IPS-20b (cell line): ENCODE measurements around the gene OGG1.

Experiments
- H3K27ac ChIP-seq: one replicate; pipeline ENCODE4 v1.5.1; 2013; ENCODE audit warnings: low read length
- H3K27me3 ChIP-seq: 2 replicates; pipeline ENCODE4 v1.6.1; 2013; ENCODE audit warnings: mild to moderate bottlenecking, low read length, inconsistent platforms; ENCODE audit not compliant: insufficient read depth
- H3K36me3 ChIP-seq: 2 replicates; pipeline ENCODE4 v1.6.1; 2013; ENCODE audit warnings: low read depth, mild to moderate bottlenecking, inconsistent platforms, low read length, moderate library complexity; ENCODE audit not compliant: insufficient read depth
- H3K4me1 ChIP-seq: 2 replicates; pipeline ENCODE4 v1.6.1; 2013; ENCODE audit warnings: mild to moderate bottlenecking, control low read depth, inconsistent platforms, low read length, moderate library complexity; ENCODE audit not compliant: insufficient read depth
- H3K4me3 ChIP-seq: 2 replicates; pipeline ENCODE4 v1.5.1; 2013; ENCODE audit warnings: mild to moderate bottlenecking, low read length, inconsistent platforms
- H3K9ac ChIP-seq: 2 replicates; pipeline ENCODE4 v1.6.1; 2013; ENCODE audit warnings: low read depth, mild to moderate bottlenecking, inconsistent platforms, low read length, moderate library complexity
- H3K9me3 ChIP-seq: 2 replicates; pipeline ENCODE4 v1.6.1; 2013; ENCODE audit warnings: mild to moderate bottlenecking, low read depth, low read length, inconsistent platforms; ENCODE audit not compliant: insufficient read depth

OGG1 gene

GRCh38 chr3:9780910-9781309, 31.2 kb downstream of the OGG1 start:
- Histone ChIP-seq H3K36me3 (peaks cover 55% of the 10 kb centered on the region), H3K9ac (no peak overlapping the region), H3K27me3 (no peaks in the 10 kb centered on the region), H3K4me1 (no peaks in the 10 kb centered on the region), H3K4me3 (no peak overlapping the region), H3K27ac (no peak overlapping the region), H3K9me3 (no peaks in the 10 kb centered on the region)

GRCh38 chr3:9781551-9781950, 31.8 kb downstream of the OGG1 start:
- Histone ChIP-seq H3K9ac (no peak overlapping the region), H3K4me1 (no peaks in the 10 kb centered on the region), H3K36me3 (peaks cover 60% of the 10 kb centered on the region), H3K27ac (no peak overlapping the region), H3K9me3 (no peaks in the 10 kb centered on the region), H3K4me3 (no peak overlapping the region), H3K27me3 (no peaks in the 10 kb centered on the region)

DNA sequence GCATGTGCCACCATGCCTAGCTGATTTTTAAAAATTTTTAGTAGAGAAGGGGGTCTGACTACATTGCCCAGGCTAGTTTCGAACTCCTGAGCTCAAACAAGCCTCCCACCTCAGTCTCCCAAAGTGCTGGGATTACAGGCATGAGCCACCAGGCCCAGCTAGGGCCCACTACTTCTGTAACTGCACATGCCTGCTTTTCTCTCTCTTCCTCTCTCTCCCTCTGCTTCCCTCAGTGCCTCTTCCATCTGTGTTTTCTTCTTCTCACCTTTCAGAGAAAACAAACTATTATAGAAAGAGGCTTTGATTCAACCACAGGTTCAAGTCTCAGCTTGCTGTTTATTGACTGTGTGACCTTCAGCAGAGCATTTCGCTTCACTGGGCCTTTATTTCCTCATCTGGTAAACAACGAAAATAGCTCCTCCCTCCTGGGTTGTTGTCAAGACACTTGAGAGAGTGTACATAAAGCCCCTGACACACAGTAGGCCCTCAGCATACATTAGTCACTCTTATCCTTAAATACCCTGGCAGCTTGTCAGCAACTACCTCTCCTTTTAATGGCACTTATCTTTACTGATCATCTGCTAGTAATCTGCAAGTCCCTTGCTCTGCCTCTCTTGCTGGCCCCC, 32.3 kb downstream of the OGG1 start:
- Histone ChIP-seq H3K4me1 (no peaks in the 10 kb centered on the region), H3K36me3 (peaks cover 65% of the 10 kb centered on the region), H3K27ac (no peak overlapping the region), H3K9ac (no peak overlapping the region), H3K9me3 (no peaks in the 10 kb centered on the region), H3K27me3 (no peaks in the 10 kb centered on the region), H3K4me3 (no peak overlapping the region)

DNA sequence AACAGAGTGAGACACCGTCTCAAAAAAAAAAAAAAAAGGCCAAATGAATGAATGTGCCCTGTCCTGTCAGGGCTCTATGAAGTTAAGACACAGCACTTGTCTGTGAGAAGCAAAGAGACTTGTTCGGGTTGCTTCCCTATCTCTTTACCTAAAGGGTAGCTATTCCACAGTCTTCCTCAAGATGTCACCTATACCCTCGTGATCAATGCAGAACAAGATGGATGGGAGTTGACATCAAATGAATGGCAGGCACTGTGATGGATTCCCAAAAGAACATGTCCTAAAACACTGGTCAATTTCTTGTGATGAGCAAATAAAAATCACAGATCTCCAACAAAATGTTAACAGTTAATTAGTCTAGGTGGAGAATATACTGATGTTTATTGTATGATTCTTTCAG, 33.0 kb downstream of the OGG1 start:
- Histone ChIP-seq H3K9me3 (no peaks in the 10 kb centered on the region), H3K4me1 (no peaks in the 10 kb centered on the region), H3K36me3 (peaks cover 72% of the 10 kb centered on the region), H3K27me3 (no peaks in the 10 kb centered on the region), H3K9ac (no peak overlapping the region), H3K4me3 (no peak overlapping the region), H3K27ac (no peak overlapping the region)

DNA sequence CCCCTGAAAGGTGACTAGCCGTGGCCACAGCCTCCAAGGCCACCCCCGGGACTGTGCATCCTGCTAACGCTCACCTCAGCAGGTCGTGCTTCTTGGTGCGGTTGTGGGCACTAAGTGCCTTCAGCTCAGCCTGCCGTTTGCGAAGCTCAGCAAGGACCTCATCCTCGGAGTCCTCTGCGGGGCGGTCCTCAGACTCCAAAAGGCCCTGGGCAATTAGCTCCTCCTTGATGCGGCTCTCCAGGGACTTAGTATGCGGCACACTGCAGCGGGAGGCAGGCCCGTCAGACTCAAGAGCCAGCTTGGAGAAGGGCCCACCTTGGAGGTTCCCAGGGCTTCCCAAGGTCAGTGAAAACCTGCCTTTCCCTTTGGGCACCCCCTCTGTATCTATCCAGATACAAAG, 34.2 kb downstream of the OGG1 start:
- no peak overlapping the region for H3K9ac ChIP-seq
- no peaks in the 10 kb centered on the region for H3K4me1 ChIP-seq
- no peak overlapping the region for H3K27ac ChIP-seq
- H3K9me3 ChIP-seq, result no peaks in the 10 kb centered on the region
- H3K36me3 ChIP-seq, result peaks cover 75% of the 10 kb centered on the region
- H3K4me3 ChIP-seq, result no peak overlapping the region
- no peaks in the 10 kb centered on the region for H3K27me3 ChIP-seq

- no peak overlapping the region for H3K27ac ChIP-seq
- H3K9ac ChIP-seq, result no peak overlapping the region
- no peaks in the 10 kb centered on the region for H3K4me1 ChIP-seq
- H3K9me3 ChIP-seq, result no peaks in the 10 kb centered on the region
- peaks cover 82% of the 10 kb centered on the region for H3K36me3 ChIP-seq
- no peak overlapping the region for H3K4me3 ChIP-seq
- H3K27me3 ChIP-seq, result no peaks in the 10 kb centered on the region
Observed at GRCh38 chr3:9784965-9785364, 35.2 kb downstream of the OGG1 start.

DNA sequence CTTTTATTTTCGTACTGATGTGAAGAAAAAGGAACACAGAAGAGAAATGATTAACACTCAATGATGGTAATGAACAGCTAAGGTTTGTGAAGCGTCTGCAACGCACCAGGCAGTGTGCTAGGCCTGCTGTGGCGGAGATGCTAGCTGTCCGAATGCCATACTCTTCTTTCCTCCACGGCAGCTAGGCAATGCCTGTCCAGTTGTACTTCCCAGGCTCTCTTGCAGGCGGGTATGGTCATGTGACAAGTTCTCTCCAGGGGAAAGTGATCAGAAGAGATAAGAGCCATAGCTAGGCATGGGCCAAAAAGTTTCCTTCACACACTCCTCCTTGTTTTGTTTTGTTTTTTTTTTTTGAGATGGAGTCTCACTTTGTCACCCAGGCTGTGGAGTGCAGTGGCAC, 35.9 kb downstream of the OGG1 start:
- H3K27me3 ChIP-seq, result no peaks in the 10 kb centered on the region
- H3K4me3 ChIP-seq, result no peak overlapping the region
- H3K9ac ChIP-seq, result no peak overlapping the region
- no peaks in the 10 kb centered on the region for H3K9me3 ChIP-seq
- no peaks in the 10 kb centered on the region for H3K4me1 ChIP-seq
- peaks cover 82% of the 10 kb centered on the region for H3K36me3 ChIP-seq
- no peak overlapping the region for H3K27ac ChIP-seq

DNA sequence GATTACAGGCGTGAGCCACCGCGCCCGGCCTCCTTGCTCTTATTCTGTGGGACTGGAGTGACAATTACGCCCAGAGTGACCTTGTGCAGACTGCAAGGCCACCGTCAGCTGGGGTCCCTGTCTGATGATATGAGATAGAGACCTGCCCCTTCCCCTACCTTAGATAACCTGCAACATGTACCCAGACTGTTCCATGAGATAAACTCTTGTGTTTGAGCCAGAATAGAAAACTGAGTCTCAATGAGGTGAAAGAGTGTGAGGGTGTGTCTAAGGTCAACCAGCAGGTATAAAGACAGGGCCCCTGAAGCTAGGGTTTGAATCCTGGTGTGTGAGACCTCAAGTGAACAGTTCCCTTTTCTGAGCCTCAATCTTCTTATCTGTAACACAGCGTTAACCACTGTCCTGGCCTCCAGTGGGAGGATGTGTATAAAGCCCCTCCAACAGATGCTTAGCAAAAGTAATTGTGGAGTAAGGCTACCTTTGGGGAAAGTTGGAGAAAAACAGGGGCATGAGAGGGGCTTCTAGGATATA, 36.5 kb downstream of the OGG1 start:
- Histone ChIP-seq H3K4me3 (no peak overlapping the region), H3K36me3 (peaks cover 81% of the 10 kb centered on the region), H3K27ac (no peak overlapping the region), H3K9ac (no peak overlapping the region), H3K9me3 (no peaks in the 10 kb centered on the region), H3K27me3 (no peaks in the 10 kb centered on the region), H3K4me1 (no peaks in the 10 kb centered on the region)

DNA sequence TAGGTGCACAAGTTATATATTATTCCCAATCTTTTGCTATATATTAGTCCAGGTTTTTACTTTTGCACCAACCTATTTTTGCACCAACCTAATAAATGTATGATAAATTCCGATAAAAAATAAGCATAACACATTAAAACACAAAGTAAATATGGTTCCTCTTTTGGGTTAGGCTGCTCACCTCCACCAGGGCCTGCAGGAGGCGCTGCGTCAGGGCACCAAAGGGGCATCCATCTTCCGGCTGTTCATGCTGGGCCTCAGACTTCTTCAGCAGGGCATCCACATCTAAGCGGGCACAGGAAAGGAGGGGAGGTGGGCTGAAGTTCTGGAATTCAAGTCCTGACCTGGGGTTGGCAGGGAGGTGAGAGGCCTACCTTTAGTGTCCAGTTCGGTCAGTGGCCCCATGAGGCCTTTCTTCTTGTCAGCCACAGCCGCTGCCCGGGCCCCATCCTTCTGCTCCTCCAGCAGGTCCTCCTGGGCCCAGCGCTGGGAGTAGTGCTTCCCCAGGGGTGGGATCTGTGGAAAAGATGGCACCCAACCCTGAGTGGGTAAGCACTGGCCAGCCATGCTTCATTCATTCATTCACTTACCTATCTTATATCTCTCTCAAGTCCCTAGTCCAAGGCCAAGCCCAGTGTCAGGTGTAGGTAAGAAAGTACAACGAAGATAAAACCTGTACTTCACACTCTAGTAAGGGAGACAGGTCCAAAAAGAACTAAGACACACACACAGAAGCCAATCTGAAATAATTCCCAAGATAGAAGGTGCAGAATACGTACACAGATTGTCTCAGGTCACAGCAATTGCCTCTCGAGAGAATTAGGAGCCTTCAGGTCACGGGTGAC, 37.3 kb downstream of the OGG1 start:
- Histone ChIP-seq H3K9me3 (no peaks in the 10 kb centered on the region), H3K27ac (no peak overlapping the region), H3K9ac (no peak overlapping the region), H3K4me1 (no peaks in the 10 kb centered on the region), H3K36me3 (peaks cover 73% of the 10 kb centered on the region), H3K4me3 (no peak overlapping the region), H3K27me3 (no peaks in the 10 kb centered on the region)

DNA sequence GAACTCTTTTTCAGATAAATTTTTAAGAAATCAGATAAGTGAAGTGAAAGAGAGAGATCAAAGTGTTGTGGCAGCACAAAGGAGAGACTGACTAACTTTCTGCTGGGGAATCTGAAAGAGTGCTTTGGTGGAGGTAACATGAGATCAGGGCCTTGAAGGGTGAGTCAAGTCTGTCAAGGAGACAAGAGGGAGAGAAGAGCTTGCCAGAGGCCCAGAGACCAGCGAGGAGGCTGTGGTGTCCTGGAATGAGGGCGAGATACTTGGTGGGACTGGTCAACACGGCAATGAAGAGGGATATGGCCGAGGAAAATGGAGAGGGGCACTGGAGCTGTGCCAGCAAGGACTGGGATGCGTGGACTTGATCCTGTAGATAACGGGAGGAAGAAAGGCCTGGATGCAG, 38.0 kb downstream of the OGG1 start:
- Histone ChIP-seq H3K9me3 (no peaks in the 10 kb centered on the region), H3K27me3 (no peaks in the 10 kb centered on the region), H3K27ac (no peak overlapping the region), H3K4me1 (no peaks in the 10 kb centered on the region), H3K9ac (no peak overlapping the region), H3K4me3 (no peak overlapping the region), H3K36me3 (peaks cover 67% of the 10 kb centered on the region)

- Histone ChIP-seq H3K27ac (no peak overlapping the region), H3K36me3 (peaks cover 54% of the 10 kb centered on the region), H3K4me3 (peak overlapping the region; percentile 92; the same call in 1 of the 2 replicates), H3K9me3 (no peaks in the 10 kb centered on the region), H3K27me3 (no peaks in the 10 kb centered on the region), H3K4me1 (no peaks in the 10 kb centered on the region; the same call in 1 of the 2 replicates), H3K9ac (peak overlapping the region; percentile 99; the same call in 1 of the 2 replicates)
Observed at GRCh38 chr3:9791127-9791526, 41.4 kb downstream of the OGG1 start.
